Measurements from ENCODE around the gene GABRB1.

- TF ChIP-seq ZNF830 (tag by site-specific recombination; IDR thresholded peaks at IDR 0.05; ENCODE audit: low read depth) (no peak), REPIN1 (tag by site-specific recombination; IDR thresholded peaks at IDR 0.05; ENCODE audit: low read depth) (no peak), SP7 (tag by site-specific recombination; IDR thresholded peaks at IDR 0.05) (no peak), PBX3 (CRISPR knock-in tag; IDR thresholded peaks at IDR 0.05) (no peak), ZNF426 (tag by site-specific recombination; IDR thresholded peaks at IDR 0.05) (no peak), TRIM28 (IDR thresholded peaks at IDR 0.05; ENCODE audit: borderline replicate concordance, low read length) (no peak), ZNF600 (tag by site-specific recombination; IDR thresholded peaks at IDR 0.05) (no peak), ZNF707 (tag by site-specific recombination; IDR thresholded peaks at IDR 0.05) (no peak), ZNF24 (tag by site-specific recombination; IDR thresholded peaks at IDR 0.05) (no peak), ZBTB26 (tag by site-specific recombination; optimal IDR thresholded peaks at IDR 0.05) (no peak), ZNF292 (tag by site-specific recombination; IDR thresholded peaks at IDR 0.05; ENCODE audit: borderline replicate concordance, low read depth) (no peak)
- TF ChIP-seq, protein P1, sequence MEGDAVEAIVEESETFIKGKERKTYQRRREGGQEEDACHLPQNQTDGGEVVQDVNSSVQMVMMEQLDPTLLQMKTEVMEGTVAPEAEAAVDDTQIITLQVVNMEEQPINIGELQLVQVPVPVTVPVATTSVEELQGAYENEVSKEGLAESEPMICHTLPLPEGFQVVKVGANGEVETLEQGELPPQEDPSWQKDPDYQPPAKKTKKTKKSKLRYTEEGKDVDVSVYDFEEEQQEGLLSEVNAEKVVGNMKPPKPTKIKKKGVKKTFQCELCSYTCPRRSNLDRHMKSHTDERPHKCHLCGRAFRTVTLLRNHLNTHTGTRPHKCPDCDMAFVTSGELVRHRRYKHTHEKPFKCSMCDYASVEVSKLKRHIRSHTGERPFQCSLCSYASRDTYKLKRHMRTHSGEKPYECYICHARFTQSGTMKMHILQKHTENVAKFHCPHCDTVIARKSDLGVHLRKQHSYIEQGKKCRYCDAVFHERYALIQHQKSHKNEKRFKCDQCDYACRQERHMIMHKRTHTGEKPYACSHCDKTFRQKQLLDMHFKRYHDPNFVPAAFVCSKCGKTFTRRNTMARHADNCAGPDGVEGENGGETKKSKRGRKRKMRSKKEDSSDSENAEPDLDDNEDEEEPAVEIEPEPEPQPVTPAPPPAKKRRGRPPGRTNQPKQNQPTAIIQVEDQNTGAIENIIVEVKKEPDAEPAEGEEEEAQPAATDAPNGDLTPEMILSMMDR (tag by site-specific recombination; IDR thresholded peaks at IDR 0.05): no peak
- TF ChIP-seq, protein P2, sequence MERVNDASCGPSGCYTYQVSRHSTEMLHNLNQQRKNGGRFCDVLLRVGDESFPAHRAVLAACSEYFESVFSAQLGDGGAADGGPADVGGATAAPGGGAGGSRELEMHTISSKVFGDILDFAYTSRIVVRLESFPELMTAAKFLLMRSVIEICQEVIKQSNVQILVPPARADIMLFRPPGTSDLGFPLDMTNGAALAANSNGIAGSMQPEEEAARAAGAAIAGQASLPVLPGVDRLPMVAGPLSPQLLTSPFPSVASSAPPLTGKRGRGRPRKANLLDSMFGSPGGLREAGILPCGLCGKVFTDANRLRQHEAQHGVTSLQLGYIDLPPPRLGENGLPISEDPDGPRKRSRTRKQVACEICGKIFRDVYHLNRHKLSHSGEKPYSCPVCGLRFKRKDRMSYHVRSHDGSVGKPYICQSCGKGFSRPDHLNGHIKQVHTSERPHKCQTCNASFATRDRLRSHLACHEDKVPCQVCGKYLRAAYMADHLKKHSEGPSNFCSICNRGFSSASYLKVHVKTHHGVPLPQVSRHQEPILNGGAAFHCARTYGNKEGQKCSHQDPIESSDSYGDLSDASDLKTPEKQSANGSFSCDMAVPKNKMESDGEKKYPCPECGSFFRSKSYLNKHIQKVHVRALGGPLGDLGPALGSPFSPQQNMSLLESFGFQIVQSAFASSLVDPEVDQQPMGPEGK (tag by site-specific recombination; IDR thresholded peaks at IDR 0.05): no peak
- TF ChIP-seq, protein P3, sequence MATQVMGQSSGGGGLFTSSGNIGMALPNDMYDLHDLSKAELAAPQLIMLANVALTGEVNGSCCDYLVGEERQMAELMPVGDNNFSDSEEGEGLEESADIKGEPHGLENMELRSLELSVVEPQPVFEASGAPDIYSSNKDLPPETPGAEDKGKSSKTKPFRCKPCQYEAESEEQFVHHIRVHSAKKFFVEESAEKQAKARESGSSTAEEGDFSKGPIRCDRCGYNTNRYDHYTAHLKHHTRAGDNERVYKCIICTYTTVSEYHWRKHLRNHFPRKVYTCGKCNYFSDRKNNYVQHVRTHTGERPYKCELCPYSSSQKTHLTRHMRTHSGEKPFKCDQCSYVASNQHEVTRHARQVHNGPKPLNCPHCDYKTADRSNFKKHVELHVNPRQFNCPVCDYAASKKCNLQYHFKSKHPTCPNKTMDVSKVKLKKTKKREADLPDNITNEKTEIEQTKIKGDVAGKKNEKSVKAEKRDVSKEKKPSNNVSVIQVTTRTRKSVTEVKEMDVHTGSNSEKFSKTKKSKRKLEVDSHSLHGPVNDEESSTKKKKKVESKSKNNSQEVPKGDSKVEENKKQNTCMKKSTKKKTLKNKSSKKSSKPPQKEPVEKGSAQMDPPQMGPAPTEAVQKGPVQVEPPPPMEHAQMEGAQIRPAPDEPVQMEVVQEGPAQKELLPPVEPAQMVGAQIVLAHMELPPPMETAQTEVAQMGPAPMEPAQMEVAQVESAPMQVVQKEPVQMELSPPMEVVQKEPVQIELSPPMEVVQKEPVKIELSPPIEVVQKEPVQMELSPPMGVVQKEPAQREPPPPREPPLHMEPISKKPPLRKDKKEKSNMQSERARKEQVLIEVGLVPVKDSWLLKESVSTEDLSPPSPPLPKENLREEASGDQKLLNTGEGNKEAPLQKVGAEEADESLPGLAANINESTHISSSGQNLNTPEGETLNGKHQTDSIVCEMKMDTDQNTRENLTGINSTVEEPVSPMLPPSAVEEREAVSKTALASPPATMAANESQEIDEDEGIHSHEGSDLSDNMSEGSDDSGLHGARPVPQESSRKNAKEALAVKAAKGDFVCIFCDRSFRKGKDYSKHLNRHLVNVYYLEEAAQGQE (tag by site-specific recombination; IDR thresholded peaks at IDR 0.05): no peak
Observed at GRCh38 chr4:47386146-47386545, 354.8 kb downstream of the GABRB1 start.
